HL-60 (cell line): ENCODE data around the gene TLR3.

Experiments used
- POLR2AphosphoS5 ChIP-seq: IDR thresholded peaks from 2 replicates; pipeline ENCODE4 v1.6.1; 2012; ENCODE audit warnings: low read depth
- TF ChIP-seq, protein P1 (sequence below): IDR thresholded peaks from one replicate; pipeline ENCODE4 v1.5.1; 2011; ENCODE audit warnings: low read length, control low read depth, inconsistent platforms; ENCODE audit not compliant: insufficient read depth
- TF ChIP-seq, protein P2 (sequence below): IDR thresholded peaks from 2 replicates; pipeline ENCODE4 v1.6.1; 2012; ENCODE audit warnings: low read depth; ENCODE audit not compliant: insufficient replicate concordance

- TF ChIP-seq, protein P1, sequence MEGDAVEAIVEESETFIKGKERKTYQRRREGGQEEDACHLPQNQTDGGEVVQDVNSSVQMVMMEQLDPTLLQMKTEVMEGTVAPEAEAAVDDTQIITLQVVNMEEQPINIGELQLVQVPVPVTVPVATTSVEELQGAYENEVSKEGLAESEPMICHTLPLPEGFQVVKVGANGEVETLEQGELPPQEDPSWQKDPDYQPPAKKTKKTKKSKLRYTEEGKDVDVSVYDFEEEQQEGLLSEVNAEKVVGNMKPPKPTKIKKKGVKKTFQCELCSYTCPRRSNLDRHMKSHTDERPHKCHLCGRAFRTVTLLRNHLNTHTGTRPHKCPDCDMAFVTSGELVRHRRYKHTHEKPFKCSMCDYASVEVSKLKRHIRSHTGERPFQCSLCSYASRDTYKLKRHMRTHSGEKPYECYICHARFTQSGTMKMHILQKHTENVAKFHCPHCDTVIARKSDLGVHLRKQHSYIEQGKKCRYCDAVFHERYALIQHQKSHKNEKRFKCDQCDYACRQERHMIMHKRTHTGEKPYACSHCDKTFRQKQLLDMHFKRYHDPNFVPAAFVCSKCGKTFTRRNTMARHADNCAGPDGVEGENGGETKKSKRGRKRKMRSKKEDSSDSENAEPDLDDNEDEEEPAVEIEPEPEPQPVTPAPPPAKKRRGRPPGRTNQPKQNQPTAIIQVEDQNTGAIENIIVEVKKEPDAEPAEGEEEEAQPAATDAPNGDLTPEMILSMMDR, result peak; percentile 29
- TF ChIP-seq, protein P2, sequence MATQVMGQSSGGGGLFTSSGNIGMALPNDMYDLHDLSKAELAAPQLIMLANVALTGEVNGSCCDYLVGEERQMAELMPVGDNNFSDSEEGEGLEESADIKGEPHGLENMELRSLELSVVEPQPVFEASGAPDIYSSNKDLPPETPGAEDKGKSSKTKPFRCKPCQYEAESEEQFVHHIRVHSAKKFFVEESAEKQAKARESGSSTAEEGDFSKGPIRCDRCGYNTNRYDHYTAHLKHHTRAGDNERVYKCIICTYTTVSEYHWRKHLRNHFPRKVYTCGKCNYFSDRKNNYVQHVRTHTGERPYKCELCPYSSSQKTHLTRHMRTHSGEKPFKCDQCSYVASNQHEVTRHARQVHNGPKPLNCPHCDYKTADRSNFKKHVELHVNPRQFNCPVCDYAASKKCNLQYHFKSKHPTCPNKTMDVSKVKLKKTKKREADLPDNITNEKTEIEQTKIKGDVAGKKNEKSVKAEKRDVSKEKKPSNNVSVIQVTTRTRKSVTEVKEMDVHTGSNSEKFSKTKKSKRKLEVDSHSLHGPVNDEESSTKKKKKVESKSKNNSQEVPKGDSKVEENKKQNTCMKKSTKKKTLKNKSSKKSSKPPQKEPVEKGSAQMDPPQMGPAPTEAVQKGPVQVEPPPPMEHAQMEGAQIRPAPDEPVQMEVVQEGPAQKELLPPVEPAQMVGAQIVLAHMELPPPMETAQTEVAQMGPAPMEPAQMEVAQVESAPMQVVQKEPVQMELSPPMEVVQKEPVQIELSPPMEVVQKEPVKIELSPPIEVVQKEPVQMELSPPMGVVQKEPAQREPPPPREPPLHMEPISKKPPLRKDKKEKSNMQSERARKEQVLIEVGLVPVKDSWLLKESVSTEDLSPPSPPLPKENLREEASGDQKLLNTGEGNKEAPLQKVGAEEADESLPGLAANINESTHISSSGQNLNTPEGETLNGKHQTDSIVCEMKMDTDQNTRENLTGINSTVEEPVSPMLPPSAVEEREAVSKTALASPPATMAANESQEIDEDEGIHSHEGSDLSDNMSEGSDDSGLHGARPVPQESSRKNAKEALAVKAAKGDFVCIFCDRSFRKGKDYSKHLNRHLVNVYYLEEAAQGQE, result no peak
- TF ChIP-seq POLR2AphosphoS5, result no peak
Measured at GRCh38 chr4:186067757-186068385, 1.1 kb upstream of the TLR3 start.
